Omental fat pad (tissue), 4 donors: Measurements from ENCODE around the gene RNF38. TPM values are rescaled to one million over a fixed set of nuclear protein-coding genes. Genes with fewer than 3 reads are reported as not detected.
"Not testable (repeated sequence)": the region's sequence is repeated elsewhere in the genome, so short reads cannot be mapped to it uniquely, and the experiment has no call there.

ENCODE experiments used
- ATAC-seq: fragments of 150-250 bp; one replicate; pipeline ENCODE4 v1.9.1; 2016; ENCODE audit warnings: mild to moderate bottlenecking, moderate library complexity; ENCODE audit not compliant: low FRiP score
- DNase-seq: peaks from one replicate; pipeline ENCODE4 v3.0.0-alpha.2; 2019; ENCODE audit warnings: low spot score
- total RNA-seq, 4 donors: library from RNA; depleted of rRNA; stranded (reverse); fragments of >200 nt; gene quantifications; one replicate each; pipeline ENCODE4 v1.1.0, GENCODE V29; 2016
- TF ChIP-seq, protein P1 (sequence below), 3 donors: fragments of 450-650 bp; IDR thresholded peaks; one replicate each; pipeline ENCODE4 v1.5.1; 2016 to 2017; ENCODE audit warnings: antibody characterized with exemption in 3 of 3, mild to moderate bottlenecking in 3 of 3, moderate library complexity in 2 of 3

Gene RNF38
- total RNA-seq, 4 donors from 2014 or later: 19.9 to 37.8 (median 23.2) TPM

GRCh38 chr9:36426348-36426747 is 26.3 kb upstream of the RNF38 start:
- ATAC-seq: no peak
- TF ChIP-seq, protein P1, sequence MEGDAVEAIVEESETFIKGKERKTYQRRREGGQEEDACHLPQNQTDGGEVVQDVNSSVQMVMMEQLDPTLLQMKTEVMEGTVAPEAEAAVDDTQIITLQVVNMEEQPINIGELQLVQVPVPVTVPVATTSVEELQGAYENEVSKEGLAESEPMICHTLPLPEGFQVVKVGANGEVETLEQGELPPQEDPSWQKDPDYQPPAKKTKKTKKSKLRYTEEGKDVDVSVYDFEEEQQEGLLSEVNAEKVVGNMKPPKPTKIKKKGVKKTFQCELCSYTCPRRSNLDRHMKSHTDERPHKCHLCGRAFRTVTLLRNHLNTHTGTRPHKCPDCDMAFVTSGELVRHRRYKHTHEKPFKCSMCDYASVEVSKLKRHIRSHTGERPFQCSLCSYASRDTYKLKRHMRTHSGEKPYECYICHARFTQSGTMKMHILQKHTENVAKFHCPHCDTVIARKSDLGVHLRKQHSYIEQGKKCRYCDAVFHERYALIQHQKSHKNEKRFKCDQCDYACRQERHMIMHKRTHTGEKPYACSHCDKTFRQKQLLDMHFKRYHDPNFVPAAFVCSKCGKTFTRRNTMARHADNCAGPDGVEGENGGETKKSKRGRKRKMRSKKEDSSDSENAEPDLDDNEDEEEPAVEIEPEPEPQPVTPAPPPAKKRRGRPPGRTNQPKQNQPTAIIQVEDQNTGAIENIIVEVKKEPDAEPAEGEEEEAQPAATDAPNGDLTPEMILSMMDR (IDR thresholded peaks at IDR 0.05): no peak
- no peak for DNase-seq

DNA sequence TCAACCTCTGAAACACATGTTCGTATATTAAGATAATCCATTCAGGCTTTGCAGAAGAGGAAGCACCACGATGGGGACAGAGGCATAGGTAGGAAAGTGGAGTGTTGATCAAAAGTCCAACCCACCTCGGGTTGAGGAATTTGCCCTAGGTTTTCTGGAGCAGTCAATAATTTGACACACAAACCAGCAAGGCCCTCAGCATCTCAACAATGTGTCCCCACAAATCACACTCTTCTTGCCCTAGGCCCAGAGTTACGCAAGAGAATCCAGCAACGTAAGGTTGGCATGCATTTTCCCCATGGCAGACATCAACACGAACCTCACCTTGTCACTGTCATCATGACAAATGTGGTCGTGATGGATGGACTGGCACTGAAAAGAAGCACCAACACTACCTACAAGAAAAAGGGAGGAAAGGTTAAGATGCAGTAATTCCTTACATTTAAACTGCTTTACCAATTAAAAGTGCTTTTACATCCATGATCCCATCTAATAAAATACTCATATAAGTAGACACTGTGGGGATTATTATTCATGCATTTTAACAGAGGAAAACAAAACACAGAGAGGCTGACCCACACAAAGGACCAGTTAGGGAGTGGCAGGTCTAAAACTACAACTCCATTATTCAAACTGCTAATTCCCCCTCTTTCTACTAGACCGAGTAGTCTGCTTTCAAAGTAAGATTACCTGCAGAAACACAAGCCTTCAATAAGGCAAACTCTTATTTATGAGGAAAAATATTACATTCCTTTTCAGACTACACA is 24.4 kb upstream of the RNF38 start:
- no peak for ATAC-seq
- TF ChIP-seq, protein P1 (IDR thresholded peaks at IDR 0.05): no peak
- DNase-seq: no peak

DNA sequence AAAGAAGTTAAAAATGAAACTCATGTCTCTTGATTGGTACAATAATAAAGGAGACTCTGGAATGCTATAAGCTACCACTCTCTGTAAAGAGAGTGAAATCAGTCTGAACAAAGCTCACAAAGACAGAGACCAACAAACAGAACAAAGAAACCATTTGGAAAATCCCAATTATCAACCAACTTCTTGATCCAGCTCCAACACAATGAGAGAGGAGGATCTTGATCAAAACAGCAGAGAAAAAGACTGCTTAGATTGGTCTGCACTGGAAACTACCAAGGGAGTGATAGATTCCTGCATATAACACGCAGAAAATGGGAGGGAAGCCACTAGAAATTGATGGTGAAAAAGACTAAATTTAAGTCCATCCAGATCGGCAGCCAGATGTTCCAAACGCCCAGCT is 23.1 kb upstream of the RNF38 start:
- ATAC-seq (no peak), DNase-seq (no peak)
- TF ChIP-seq, protein P1 (IDR thresholded peaks at IDR 0.05): no peak

- no peak for ATAC-seq
- DNase-seq: no peak
- TF ChIP-seq, protein P1 (IDR thresholded peaks at IDR 0.05): no peak
These were observed 16.8 kb upstream of the RNF38 start for GRCh38 chr9:36416890-36417289.

GRCh38 chr9:36415822-36416525 is 15.9 kb upstream of the RNF38 start:
- TF ChIP-seq, protein P1 (IDR thresholded peaks at IDR 0.05): no peak
- DNase-seq (no peak), ATAC-seq (no peak)

GRCh38 chr9:36411410-36411809 is 11.3 kb upstream of the RNF38 start:
- ATAC-seq, DNase-seq: not testable (repeated sequence)

- DNase-seq, ATAC-seq: not testable (repeated sequence)
These were observed 9.0 kb upstream of the RNF38 start for GRCh38 chr9:36409076-36409475.

DNA sequence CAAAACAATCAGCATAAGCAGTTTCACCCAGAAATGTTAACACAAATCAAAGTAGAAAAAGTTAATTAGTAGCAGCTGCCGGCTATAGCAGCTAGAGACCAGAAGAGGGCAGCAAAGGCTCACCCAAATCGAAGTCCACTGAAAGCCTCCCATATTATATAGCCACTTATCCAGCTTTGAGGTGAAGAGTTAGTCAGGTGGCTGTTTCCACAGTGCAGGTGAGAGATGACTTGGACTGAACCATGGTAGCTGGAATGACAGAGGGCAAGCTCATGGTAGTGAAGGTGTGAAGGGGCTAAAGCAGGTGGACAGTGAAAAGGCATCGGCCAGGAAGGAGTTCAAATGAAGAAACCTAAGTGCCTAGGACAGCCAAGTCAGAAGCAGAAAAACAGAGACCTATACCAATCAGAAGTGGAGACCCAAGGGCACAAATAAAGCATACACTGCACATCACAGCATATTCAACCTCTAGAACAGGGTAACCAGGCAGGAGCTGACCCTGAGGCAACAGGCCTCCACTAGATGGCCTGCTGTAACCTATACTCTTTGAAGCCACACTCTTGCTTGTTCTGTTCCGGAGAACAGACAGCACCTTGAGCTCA is 7.2 kb upstream of the RNF38 start:
- ATAC-seq: peak; percentile 84
- DNase-seq: no peak

More for the DNA sequence above, 7.2 kb upstream of the RNF38 start:
- TF ChIP-seq, protein P1 (IDR thresholded peaks at IDR 0.05): peak in 1 of 3 donors; percentile 53
